HEK293T (cell line): ENCODE measurements around the gene TAS2R31.

Experiments
- ELF4 ChIP-seq: fragments of 450-650 bp; IDR thresholded peaks from 2 replicates; pipeline ENCODE4 v1.6.1; 2017; ENCODE audit warnings: antibody characterized with exemption
- NFRKB ChIP-seq: fragments of 450-650 bp; IDR thresholded peaks from 2 replicates; pipeline ENCODE4 v1.6.1; 2016; ENCODE audit warnings: mild to moderate bottlenecking, moderate library complexity

DNA sequence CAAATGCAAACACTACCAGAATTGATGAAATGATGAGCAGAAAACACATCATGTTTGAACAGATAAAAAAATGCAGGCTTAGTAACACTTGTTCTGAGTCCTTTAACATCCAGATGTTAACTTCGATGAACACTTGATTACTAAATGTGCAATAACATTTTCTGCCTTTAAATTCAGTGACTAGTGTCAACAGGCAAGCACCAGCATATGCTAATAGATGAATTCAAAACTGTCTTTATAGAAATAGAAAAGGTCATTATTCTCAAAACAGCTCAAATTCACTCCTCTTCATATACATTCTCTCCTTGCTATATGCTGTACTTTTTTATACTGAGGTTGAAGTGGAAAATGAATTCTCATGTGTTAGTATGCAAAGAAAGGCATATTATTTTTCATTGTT lies 8.7 kb downstream of the TAS2R31 start, which contains the start of gene TAS2R19:
- TF ChIP-seq ELF4 (no peak), NFRKB (no peak)
